ENCODE data around the gene CDK5R1. TPM values are rescaled to one million over a fixed set of nuclear protein-coding genes. Genes with fewer than 3 reads are reported as not detected.

The CDK5R1 gene
- total RNA-seq, 1 experiment from 2014 or later, result 9.9 TPM

DNA sequence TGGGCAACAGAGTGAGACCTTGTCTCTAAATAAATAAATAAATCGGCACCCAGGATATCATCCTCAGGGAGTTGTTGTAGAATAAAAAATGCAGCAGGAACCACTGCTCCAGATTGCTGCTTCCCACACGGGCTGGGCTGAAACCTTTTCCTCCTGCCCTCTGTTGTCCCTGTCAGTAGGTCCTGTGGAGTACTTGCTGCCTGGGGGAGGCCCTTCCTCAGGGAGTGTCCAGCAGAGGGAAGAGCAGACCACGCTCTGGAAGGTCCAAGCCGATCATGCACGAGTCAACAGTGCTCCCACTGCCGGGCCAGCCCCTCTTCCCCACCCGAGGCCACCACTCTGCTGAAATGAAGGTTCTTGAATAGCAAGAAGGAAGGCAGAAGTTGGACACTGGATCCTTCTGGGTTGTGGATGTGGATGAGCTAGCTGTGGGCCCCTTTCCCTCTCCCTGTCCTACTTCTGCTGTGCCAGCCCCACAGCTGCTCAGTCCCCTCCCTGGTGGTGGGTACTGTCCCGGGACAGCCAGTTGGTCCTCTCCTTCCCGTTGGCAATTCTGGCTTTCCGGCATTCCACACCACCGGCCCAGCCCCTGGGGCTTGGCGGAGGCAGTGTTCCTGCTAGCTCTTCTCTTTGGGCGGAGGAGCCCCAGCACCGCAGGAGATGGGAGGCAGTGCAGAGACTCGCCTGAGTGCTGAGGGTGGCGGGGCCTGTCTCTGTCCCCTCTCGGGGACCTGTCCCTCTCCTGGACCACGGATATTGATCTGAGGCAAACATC lies 10.8 kb downstream of the CDK5R1 start:
- no peaks in the 10 kb centered on the region for H3K36me3 Mint-ChIP-seq
- POLR2A ChIA-PET, result no interaction called here
- no peaks in the 10 kb centered on the region for H3K27me3 Mint-ChIP-seq (ENCODE audit: low read depth)
- ATAC-seq (peak; percentile 37), DNase-seq (ENCODE audit: low spot score) (no peak)
- H3K4me1 Mint-ChIP-seq, result peaks cover 17% of the 10 kb centered on the region
- H3K27ac Mint-ChIP-seq, result peak overlapping the region; percentile 66; the same call in 1 of the 2 replicates
- H3K9me3 Mint-ChIP-seq, result no peaks in the 10 kb centered on the region
- CTCF ChIA-PET, result interaction anchor here (0.9 to 1.1 kb wide), 4 partner anchors 10 to 53 kb away, joined by 3 read pairs; partner anchors contain the start of gene PSMD11
- TF ChIP-seq, protein P1, sequence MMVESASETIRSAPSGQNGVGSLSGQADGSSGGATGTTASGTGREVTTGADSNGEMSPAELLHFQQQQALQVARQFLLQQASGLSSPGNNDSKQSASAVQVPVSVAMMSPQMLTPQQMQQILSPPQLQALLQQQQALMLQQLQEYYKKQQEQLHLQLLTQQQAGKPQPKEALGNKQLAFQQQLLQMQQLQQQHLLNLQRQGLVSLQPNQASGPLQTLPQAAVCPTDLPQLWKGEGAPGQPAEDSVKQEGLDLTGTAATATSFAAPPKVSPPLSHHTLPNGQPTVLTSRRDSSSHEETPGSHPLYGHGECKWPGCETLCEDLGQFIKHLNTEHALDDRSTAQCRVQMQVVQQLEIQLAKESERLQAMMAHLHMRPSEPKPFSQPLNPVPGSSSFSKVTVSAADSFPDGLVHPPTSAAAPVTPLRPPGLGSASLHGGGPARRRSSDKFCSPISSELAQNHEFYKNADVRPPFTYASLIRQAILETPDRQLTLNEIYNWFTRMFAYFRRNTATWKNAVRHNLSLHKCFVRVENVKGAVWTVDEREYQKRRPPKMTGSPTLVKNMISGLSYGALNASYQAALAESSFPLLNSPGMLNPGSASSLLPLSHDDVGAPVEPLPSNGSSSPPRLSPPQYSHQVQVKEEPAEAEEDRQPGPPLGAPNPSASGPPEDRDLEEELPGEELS (CRISPR knock-in tag; IDR thresholded peaks at IDR 0.05), result no peak
- TF ChIP-seq, protein P2, sequence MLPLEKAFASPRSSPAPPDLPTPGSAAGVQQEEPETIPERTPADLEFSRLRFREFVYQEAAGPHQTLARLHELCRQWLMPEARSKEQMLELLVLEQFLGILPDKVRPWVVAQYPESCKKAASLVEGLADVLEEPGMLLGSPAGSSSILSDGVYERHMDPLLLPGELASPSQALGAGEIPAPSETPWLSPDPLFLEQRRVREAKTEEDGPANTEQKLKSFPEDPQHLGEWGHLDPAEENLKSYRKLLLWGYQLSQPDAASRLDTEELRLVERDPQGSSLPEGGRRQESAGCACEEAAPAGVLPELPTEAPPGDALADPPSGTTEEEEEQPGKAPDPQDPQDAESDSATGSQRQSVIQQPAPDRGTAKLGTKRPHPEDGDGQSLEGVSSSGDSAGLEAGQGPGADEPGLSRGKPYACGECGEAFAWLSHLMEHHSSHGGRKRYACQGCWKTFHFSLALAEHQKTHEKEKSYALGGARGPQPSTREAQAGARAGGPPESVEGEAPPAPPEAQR (CRISPR knock-in tag; IDR thresholded peaks at IDR 0.05), result no peak
- TF ChIP-seq ZNF263 (CRISPR knock-in tag; IDR thresholded peaks at IDR 0.05; ENCODE audit: low read depth), result peak; percentile 85
- TF ChIP-seq, protein P3, sequence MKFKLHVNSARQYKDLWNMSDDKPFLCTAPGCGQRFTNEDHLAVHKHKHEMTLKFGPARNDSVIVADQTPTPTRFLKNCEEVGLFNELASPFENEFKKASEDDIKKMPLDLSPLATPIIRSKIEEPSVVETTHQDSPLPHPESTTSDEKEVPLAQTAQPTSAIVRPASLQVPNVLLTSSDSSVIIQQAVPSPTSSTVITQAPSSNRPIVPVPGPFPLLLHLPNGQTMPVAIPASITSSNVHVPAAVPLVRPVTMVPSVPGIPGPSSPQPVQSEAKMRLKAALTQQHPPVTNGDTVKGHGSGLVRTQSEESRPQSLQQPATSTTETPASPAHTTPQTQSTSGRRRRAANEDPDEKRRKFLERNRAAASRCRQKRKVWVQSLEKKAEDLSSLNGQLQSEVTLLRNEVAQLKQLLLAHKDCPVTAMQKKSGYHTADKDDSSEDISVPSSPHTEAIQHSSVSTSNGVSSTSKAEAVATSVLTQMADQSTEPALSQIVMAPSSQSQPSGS (CRISPR knock-in tag; IDR thresholded peaks at IDR 0.05; ENCODE audit: borderline replicate concordance, low read depth), result no peak
- TF ChIP-seq, protein P4, sequence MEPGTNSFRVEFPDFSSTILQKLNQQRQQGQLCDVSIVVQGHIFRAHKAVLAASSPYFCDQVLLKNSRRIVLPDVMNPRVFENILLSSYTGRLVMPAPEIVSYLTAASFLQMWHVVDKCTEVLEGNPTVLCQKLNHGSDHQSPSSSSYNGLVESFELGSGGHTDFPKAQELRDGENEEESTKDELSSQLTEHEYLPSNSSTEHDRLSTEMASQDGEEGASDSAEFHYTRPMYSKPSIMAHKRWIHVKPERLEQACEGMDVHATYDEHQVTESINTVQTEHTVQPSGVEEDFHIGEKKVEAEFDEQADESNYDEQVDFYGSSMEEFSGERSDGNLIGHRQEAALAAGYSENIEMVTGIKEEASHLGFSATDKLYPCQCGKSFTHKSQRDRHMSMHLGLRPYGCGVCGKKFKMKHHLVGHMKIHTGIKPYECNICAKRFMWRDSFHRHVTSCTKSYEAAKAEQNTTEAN (CRISPR knock-in tag; IDR thresholded peaks at IDR 0.05), result no peak
- no peak for TF ChIP-seq ZNF317 (CRISPR knock-in tag; IDR thresholded peaks at IDR 0.05; ENCODE audit: borderline replicate concordance, low read depth)
- TF ChIP-seq HMGA2 (CRISPR knock-in tag; IDR thresholded peaks at IDR 0.05), result no peak
- H3K4me3 Mint-ChIP-seq, result no peak overlapping the region

DNA sequence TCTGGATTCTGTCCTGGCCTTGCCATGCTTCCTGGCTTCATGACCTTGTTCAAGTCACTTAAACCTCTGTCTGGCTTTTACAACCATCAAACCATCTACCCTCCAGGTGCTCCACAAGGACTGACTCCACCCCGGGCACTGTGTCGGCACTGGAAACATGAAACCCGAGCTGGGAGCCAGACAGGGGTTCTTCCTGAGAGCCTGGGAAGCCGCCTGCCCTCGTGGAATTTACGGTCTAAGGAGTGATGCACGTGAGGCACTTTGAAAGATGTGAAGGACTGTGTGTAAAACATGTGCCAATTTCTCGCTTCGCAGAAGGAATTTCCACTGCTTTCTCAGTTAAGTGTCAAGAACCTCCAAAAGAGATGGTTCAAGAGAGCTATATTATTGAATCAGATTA lies 11.6 kb downstream of the CDK5R1 start:
- ATAC-seq (peak; percentile 61), DNase-seq (ENCODE audit: low spot score) (peak; percentile 56)
- ChIA-PET CTCF (interaction anchor here (1.1 kb wide), 3 partner anchors 14 to 54 kb away, joined by 3 read pairs; partner anchors contain the start of gene PSMD11), POLR2A (no interaction called here)
- Mint-ChIP-seq H3K27ac (no peak overlapping the region), H3K27me3 (ENCODE audit: low read depth) (no peaks in the 10 kb centered on the region), H3K36me3 (no peaks in the 10 kb centered on the region), H3K4me1 (peaks cover 15% of the 10 kb centered on the region), H3K4me3 (no peak overlapping the region), H3K9me3 (no peaks in the 10 kb centered on the region)
- TF ChIP-seq, protein P2 (CRISPR knock-in tag; IDR thresholded peaks at IDR 0.05), result no peak
- TF ChIP-seq, protein P5, sequence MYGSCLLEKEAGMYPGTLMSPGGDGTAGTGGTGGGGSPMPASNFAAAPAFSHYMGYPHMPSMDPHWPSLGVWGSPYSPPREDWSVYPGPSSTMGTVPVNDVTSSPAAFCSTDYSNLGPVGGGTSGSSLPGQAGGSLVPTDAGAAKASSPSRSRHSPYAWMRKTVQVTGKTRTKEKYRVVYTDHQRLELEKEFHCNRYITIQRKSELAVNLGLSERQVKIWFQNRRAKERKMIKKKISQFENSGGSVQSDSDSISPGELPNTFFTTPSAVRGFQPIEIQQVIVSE (CRISPR knock-in tag; IDR thresholded peaks at IDR 0.05; ENCODE audit: borderline replicate concordance), result no peak
- TF ChIP-seq JAZF1 (CRISPR knock-in tag; IDR thresholded peaks at IDR 0.05) (no peak), ZNF219 (CRISPR knock-in tag; IDR thresholded peaks at IDR 0.05; ENCODE audit: borderline replicate concordance) (no peak), HMGA2 (CRISPR knock-in tag; IDR thresholded peaks at IDR 0.05) (no peak), KAT7 (CRISPR knock-in tag; IDR thresholded peaks at IDR 0.05; ENCODE audit: borderline replicate concordance) (no peak), SOX15 (CRISPR knock-in tag; IDR thresholded peaks at IDR 0.05) (no peak), FOXP1 (CRISPR knock-in tag; IDR thresholded peaks at IDR 0.05; ENCODE audit: borderline replicate concordance) (no peak), TEAD1 (CRISPR knock-in tag; IDR thresholded peaks at IDR 0.05) (no peak), ZNF317 (CRISPR knock-in tag; IDR thresholded peaks at IDR 0.05; ENCODE audit: borderline replicate concordance, low read depth) (no peak), EMX1 (CRISPR knock-in tag; IDR thresholded peaks at IDR 0.05) (no peak), ZNF671 (CRISPR knock-in tag; IDR thresholded peaks at IDR 0.05) (no peak), ZNF138 (CRISPR knock-in tag; conservative IDR thresholded peaks at IDR 0.05) (no peak), ZNF121 (CRISPR knock-in tag; IDR thresholded peaks at IDR 0.05) (no peak), FOXK1 (CRISPR knock-in tag; IDR thresholded peaks at IDR 0.05) (no peak)
- TF ChIP-seq, protein P6, sequence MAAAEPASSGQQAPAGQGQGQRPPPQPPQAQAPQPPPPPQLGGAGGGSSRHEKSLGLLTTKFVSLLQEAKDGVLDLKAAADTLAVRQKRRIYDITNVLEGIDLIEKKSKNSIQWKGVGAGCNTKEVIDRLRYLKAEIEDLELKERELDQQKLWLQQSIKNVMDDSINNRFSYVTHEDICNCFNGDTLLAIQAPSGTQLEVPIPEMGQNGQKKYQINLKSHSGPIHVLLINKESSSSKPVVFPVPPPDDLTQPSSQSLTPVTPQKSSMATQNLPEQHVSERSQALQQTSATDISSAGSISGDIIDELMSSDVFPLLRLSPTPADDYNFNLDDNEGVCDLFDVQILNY (CRISPR knock-in tag; IDR thresholded peaks at IDR 0.05), result no peak
- TF ChIP-seq, protein P7, sequence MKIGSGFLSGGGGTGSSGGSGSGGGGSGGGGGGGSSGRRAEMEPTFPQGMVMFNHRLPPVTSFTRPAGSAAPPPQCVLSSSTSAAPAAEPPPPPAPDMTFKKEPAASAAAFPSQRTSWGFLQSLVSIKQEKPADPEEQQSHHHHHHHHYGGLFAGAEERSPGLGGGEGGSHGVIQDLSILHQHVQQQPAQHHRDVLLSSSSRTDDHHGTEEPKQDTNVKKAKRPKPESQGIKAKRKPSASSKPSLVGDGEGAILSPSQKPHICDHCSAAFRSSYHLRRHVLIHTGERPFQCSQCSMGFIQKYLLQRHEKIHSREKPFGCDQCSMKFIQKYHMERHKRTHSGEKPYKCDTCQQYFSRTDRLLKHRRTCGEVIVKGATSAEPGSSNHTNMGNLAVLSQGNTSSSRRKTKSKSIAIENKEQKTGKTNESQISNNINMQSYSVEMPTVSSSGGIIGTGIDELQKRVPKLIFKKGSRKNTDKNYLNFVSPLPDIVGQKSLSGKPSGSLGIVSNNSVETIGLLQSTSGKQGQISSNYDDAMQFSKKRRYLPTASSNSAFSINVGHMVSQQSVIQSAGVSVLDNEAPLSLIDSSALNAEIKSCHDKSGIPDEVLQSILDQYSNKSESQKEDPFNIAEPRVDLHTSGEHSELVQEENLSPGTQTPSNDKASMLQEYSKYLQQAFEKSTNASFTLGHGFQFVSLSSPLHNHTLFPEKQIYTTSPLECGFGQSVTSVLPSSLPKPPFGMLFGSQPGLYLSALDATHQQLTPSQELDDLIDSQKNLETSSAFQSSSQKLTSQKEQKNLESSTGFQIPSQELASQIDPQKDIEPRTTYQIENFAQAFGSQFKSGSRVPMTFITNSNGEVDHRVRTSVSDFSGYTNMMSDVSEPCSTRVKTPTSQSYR (CRISPR knock-in tag; IDR thresholded peaks at IDR 0.05), result no peak
